Measurements from ENCODE around the gene ACAD11. TPM values are rescaled to one million over a fixed set of nuclear protein-coding genes. Genes with fewer than 3 reads are reported as not detected.

The ACAD11 gene
- total RNA-seq, 1 experiment from 2014 or later, result 15.6 TPM

DNA sequence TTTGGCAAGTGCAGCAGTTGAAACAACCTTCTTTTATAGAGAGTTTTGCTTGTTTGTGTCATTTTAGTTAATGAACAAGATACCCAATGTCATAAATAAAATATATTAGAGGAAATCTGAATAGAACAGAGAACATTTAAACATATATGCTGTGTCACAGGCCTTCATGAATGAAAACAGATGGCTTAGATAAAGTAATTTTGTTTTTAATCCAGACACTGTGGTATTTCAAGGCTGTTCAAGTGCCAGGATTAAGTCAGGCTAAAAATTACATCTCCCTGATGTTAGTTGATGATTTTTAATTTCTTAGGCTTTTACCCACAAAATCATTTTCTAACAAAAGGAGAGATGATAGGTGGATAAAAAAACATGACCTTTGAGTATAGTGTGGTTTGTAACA is 67.4 kb downstream of the ACAD11 start:
- H3K23ac ChIP-seq (ENCODE audit: insufficient read length, low read depth, low read length), result no peak overlapping the region
- H2BK15ac ChIP-seq (ENCODE audit: low read depth, low read length), result no peak overlapping the region
- no peaks in the 10 kb centered on the region for H3K79me2 ChIP-seq (ENCODE audit: insufficient read depth, low read length)
- peaks cover 5 to 6% of the 10 kb centered on the region in 2 experiments for H3K4me1 Mint-ChIP-seq
- no peaks in the 10 kb centered on the region for H3K79me1 ChIP-seq (ENCODE audit: insufficient read depth, low read depth, low read length, poor library complexity, severe bottlenecking)
- peaks cover 4% of the 10 kb centered on the region; the same call in 1 of the 2 replicates for H3K4me1 ChIP-seq (ENCODE audit: insufficient read depth, low read length)
- TF ChIP-seq, protein P1, sequence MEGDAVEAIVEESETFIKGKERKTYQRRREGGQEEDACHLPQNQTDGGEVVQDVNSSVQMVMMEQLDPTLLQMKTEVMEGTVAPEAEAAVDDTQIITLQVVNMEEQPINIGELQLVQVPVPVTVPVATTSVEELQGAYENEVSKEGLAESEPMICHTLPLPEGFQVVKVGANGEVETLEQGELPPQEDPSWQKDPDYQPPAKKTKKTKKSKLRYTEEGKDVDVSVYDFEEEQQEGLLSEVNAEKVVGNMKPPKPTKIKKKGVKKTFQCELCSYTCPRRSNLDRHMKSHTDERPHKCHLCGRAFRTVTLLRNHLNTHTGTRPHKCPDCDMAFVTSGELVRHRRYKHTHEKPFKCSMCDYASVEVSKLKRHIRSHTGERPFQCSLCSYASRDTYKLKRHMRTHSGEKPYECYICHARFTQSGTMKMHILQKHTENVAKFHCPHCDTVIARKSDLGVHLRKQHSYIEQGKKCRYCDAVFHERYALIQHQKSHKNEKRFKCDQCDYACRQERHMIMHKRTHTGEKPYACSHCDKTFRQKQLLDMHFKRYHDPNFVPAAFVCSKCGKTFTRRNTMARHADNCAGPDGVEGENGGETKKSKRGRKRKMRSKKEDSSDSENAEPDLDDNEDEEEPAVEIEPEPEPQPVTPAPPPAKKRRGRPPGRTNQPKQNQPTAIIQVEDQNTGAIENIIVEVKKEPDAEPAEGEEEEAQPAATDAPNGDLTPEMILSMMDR (conservative IDR thresholded peaks at IDR 0.05), result no peak
- H2BK120ac ChIP-seq (ENCODE audit: low read depth, low read length, poor library complexity, severe bottlenecking), result no peak overlapping the region
- peaks cover 0 to 7% (median 0%) of the 10 kb centered on the region in 3 experiments; a peak in 3 of 7 replicates for H3K36me3 Mint-ChIP-seq (ENCODE audit: insufficient read depth in 1 of 3, low read depth in 3 of 3)
- no peaks in the 10 kb centered on the region for H3K9me3 ChIP-seq (ENCODE audit: control insufficient read depth, low read depth, low read length)
- H4K91ac ChIP-seq (ENCODE audit: insufficient read length, low read depth, low read length), result no peak overlapping the region
- no peaks in the 10 kb centered on the region for H3K9me3 Mint-ChIP-seq
- H2AFZ ChIP-seq (ENCODE audit: low read length), result no peak overlapping the region
- H3K4me3 Mint-ChIP-seq, result no peak overlapping the region
- no peak overlapping the region for H2AK5ac ChIP-seq (ENCODE audit: insufficient read length, low read length)
- H3K27ac ChIP-seq (ENCODE audit: insufficient read length, low read depth, low read length), result no peak overlapping the region
- H3K23me2 ChIP-seq (ENCODE audit: insufficient read length, low read depth, low read length, poor library complexity, severe bottlenecking), result no peaks in the 10 kb centered on the region
- no peak overlapping the region for H3K56ac ChIP-seq (ENCODE audit: insufficient read length, low read depth, low read length)
- DNase-seq, result no peak
- H3K27me3 Mint-ChIP-seq (ENCODE audit: low read depth), result no peaks in the 10 kb centered on the region
- H3T11ph ChIP-seq (ENCODE audit: low read length), result no peak overlapping the region
- H3K4ac ChIP-seq (ENCODE audit: low read depth, low read length), result no peak overlapping the region
- no peak overlapping the region for H4K8ac ChIP-seq (replicated peaks; ENCODE audit: insufficient read length, low read depth, low read length)
- no peak overlapping the region for H4K5ac ChIP-seq (ENCODE audit: insufficient read length, low read depth, low read length)
- H2BK20ac ChIP-seq (ENCODE audit: low read depth, low read length, poor library complexity, severe bottlenecking), result no peak overlapping the region
- no peak overlapping the region for H3K4me2 ChIP-seq (ENCODE audit: insufficient read depth, insufficient read length, low read length)
- no peak overlapping the region for H2BK5ac ChIP-seq (ENCODE audit: insufficient read length, low read length)
- H3K18ac ChIP-seq (ENCODE audit: insufficient read length, low read depth, low read length), result no peak overlapping the region
- H3K27ac Mint-ChIP-seq, result no peak overlapping the region
- H3K27me3 ChIP-seq (ENCODE audit: insufficient read depth, low read length), result no peaks in the 10 kb centered on the region
- H3K9ac ChIP-seq (ENCODE audit: extremely low read depth, insufficient read length, low read length), result no peak overlapping the region
- no peaks in the 10 kb centered on the region for H4K20me1 ChIP-seq (ENCODE audit: control insufficient read depth, insufficient read depth, insufficient read length)
- H2BK12ac ChIP-seq (ENCODE audit: insufficient read length, low read depth, low read length), result no peak overlapping the region
- no peak overlapping the region for H3K14ac ChIP-seq (ENCODE audit: insufficient read depth, low read length)
